GM18951 (cell line): ENCODE data around the gene ABCD3.
"Not testable (repeated sequence)": the region's sequence is repeated elsewhere in the genome, so short reads cannot be mapped to it uniquely, and the experiment has no call there.

ENCODE experiments used
- POLR2A ChIP-seq: IDR thresholded peaks from 4 replicates; pipeline ENCODE4 v1.6.1; 2011; ENCODE audit warnings: mild to moderate bottlenecking; ENCODE audit not compliant: insufficient read length, insufficient read depth; ENCODE audit errors: extremely low read depth
- in situ Hi-C: fragments of 300-500 bp; cut with MboI; formaldehyde crosslinking; loops from one replicate; pipeline ENCODE4 v1.12.0; 2022; ENCODE audit warnings: low sequenced_read_pairs, mixed read lengths, inconsistent platforms; ENCODE audit not compliant: unreplicated experiment

The ABCD3 gene

DNA sequence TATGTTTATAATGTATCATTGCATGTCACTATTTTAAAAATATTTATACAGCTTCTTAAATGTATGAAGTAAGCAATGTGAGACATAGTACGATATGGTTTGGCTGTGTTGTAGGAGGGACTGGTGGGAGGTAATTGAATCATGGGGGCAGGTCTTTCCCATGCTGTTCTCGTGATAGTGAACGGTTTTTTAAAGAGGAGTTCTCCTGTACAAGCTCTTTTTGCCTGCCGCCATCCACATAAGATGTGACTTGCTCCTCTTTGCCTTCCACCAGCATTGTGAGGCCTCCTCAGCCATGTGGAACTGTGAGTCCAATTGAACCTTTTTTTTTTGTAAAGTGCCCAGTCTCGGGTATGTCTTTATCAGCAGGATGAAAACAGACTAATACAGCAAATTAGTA, 10.3 kb downstream of the ABCD3 start:
- in situ Hi-C loops = no loop called here
- TF ChIP-seq POLR2A = no peak

DNA sequence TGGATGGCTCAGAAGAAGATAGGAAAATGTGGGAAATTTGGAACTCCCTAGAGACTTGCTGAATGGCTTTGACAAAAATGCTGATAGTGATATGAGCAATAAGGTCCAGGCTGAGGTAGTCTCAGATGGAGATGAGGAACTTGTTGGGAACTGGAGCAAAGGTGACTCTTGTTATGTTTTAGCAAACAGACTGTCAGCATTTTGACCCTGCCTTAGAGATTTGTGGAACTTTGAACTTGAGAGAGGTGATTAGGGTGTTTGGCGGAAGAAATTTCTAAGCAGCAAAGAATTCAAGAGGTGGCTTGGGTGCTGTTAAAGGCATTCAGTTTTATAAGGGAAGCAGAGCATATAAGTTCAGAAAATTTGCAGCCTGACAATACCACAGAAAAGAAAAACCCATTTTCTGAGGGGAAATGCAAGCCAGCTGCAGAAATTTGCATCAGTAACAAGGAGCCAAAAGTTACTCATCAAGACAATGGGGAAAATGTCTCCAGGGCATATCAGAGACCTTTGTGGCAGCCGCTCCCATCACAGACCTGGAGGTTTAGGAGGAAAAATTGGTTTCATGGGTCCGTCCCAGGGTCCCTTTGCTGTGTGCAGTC, 10.8 kb downstream of the ABCD3 start:
- in situ Hi-C loops = not testable (repeated sequence)

DNA sequence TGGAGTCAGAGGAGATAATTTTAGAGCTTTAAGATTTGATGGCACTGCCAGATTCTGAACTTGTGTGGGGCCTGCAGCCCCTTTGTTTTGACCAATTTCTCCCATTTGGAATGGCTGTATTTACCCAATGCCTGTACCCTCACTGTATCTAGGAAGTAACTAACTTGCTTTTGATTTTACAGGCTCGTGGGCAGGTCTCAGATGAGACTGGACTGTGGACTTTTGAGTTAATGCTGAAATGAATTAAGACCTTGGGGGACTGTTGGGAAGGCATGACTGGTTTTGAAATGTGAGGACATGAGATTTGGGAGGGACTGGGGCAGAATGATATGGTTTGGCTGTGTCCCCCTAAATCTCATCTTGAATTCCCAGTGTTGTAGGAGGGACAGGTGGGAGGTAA, 11.9 kb downstream of the ABCD3 start:
- in situ Hi-C loops = not testable (repeated sequence)

DNA sequence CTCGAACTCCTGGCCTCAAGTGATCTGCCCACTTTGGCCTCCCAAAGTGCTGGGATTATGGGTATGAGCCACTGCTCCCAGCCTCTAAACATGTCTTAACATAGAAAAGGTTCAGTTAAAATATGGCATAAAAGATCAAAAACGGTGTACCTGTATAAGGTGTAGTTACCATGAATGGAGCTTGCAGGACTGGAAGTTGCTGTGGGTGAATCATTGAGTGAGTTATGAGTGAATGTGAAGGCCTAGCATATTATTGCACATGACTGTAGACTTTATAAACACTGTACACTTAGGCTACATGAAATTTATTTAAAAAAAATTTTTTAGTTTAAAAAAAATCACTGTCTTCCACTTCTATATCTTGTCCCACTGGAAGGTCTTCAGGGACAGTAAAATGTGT, 15.7 kb downstream of the ABCD3 start:
- TF ChIP-seq POLR2A = no peak
- in situ Hi-C loops = no loop called here

DNA sequence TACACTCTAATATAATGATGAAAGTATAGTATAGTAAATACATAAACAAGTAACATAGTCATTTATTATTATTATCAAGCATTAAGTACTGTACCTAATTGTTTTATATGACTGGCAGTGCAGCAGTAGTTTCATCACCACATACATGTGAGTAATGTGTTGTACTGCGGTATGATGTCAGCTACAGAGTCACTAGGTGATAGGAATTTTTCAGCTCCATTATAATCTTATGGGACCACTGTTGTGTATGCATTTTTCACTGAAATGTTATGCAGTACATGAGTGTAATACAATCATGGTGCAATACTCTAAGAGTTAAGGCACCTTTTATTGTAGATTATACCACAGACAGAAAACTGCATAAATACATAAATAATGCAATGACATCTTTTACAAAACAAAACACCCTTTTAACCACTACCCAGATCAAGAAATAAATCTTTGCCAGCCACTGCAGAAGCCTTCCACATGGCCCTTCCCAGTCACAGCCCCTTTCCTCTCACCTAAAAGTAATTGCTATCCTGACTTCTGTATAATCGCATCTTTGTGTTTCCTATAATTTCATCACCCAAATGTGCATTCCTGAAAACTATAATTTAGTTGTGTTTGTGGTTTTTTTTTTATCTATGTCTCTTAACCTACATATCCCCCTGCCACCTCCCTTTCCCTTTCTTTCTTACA, 16.3 kb downstream of the ABCD3 start:
- in situ Hi-C loops = no loop called here

DNA sequence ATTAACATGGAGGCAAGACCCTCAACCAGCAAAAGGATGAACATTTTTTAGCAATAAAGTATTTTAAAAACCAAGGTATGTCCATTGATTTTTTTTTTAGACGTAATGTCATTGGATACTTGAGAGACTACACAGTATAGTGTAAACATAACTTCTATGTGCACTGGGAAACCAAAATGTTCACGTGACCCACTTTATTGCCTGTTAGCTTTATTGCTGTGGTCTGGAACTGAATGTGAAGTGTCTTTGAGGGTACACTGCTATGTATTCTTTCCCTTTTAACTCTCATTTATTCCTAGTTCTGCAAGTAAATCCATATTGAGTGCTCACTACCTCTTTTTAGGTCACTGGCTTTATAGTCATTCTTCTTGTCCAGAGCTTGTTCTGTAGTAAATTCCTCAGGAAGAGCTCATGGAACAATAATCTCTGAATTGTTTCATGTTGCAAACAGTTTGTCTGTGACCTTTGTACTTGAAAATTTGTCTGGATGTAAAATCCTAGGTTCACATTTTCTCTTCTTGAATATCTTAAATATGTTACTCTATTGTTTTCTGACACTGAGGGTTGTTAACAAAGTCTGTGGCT, 20.6 kb downstream of the ABCD3 start:
- in situ Hi-C loops = no loop called here
- TF ChIP-seq POLR2A = no peak

More for the DNA sequence above, 16.3 kb downstream of the ABCD3 start:
- TF ChIP-seq POLR2A = no peak

DNA sequence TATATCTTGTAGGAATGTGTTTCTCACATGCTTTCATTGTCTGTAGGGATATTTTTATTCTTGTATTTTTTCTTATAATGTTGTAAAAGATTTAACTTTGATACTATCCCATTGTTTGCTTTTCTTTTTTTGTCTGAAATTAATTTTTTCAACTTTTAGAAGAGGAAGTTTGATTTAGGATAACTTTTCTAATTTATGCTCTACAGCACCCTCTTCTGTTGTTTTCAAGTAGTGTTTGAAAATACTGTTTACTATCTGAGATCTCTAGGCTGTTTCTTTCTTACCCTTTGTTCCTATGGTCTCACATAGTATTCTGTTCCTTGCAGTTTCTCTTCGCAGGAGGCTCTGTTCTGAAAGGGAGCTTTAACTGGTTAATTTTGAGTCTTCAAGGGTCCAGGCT, 21.9 kb downstream of the ABCD3 start:
- in situ Hi-C loops = no loop called here
- TF ChIP-seq POLR2A = no peak

DNA sequence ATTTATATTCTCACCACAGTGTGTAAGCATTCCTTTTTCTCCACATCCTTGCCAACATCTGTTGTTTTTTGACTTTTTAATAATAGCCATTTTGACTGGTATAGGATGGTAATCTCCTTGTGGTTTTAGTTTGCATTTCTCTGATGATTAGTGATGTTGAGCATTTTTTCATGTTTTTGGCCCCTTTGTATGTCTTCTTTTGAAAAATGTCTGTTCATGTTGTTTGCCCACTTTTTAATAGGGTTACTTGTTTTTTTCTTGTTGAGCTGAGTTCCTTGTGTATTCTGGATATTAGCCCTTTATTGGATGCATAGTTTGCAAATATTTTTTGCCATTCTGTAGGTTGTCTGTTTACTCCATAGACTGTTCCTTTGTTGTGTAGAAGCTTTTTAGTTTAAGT, 24.9 kb downstream of the ABCD3 start:
- in situ Hi-C loops = not testable (repeated sequence)

DNA sequence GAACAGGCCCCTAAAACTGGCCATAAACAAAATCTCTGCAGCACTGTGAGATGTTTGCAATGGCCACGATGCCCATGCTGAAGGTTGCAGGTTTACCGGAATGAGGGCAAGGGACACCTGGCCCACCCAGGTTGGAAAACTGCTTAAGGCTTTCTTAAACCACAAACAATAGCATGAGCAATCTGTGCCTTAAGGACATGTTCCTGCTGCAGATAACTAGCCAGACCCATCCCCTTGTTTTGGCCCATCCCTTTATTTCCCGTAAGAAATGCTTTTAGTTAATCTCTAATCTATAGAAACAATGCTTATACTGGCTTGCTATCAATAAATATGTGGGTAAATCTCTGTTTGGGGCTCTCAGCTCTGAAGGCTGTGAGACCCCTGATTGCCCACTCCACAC, 26.6 kb downstream of the ABCD3 start:
- in situ Hi-C loops = not testable (repeated sequence)

DNA sequence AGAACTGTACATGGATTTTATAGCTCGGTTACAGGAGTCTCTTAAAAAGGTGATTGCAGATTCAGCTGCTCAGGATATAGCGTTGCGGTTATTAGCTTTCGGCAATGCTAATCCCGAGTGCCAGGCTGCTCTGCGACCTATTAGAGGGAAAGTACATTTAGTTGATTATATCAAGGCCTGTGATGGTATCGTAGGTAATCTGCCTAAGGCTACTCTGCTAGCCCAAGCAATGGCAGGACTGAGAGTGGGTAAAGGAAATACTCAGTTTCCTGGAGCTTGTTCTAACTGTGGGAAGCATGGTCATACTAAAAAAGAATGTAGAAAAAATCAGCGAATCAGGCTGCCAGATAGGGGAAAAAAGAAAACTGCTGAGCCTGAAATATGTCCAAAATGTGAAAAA, 27.5 kb downstream of the ABCD3 start:
- in situ Hi-C loops = not testable (repeated sequence)

DNA sequence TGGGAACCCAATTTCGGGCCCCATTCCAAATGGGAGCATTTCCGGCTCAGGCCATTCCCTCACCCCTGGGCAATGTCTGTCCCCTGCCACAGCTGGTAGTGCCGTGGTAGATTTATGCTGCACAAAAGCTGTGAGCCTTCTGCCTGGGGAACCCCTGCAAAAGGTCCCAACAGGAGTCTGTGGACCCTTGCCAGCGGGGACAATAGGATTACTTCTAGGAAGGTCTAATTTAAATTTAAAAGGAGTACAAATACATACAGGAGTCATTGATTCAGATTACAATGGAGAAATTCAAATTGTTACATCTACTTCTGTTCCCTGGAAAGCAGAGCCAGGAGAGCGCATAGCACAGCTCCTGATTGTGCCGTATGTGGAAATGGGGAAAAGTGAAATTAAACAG, 28.0 kb downstream of the ABCD3 start:
- in situ Hi-C loops = not testable (repeated sequence)

DNA sequence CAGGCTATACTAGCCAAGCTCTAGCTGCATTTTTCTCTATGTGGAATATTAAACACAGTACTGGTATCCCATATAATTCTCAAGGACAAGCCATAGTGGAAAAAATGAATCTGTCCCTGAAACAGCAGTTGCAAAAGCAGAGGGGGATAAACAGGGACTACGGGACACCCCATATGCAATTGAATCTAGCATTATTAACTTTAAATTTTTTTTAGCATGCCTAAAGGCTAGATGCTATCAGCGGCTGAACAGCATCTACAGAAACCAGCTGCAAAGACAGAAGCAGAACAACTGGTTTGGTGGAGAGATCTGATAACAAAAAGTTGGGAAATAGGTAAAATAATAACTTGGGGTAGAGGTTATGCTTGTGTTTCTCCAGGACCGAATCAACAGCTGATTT, 30.6 kb downstream of the ABCD3 start:
- in situ Hi-C loops = not testable (repeated sequence)

DNA sequence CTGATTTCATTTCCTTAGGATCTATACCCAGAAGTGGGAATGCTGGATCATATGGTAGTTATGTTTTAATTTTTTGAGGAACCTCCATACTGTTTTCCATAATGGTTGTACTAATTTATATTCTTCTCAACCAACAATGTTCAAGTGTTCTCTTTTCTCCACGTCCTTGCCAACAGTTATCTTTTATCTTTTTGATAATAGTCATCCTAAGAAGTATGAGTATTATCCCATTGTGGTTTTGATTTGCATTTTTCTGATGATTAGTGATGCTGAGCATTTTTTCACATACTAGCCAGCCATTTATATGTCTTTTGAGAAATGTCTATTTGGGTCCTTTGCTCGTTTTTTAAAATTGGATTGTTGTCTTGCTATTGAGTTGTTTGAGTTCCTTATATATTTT, 38.5 kb downstream of the ABCD3 start:
- in situ Hi-C loops = loop anchor here (25.0 kb wide), 1 partner anchor 394 kb away; no protein-coding TSS in a partner anchor
- no peak for TF ChIP-seq POLR2A

DNA sequence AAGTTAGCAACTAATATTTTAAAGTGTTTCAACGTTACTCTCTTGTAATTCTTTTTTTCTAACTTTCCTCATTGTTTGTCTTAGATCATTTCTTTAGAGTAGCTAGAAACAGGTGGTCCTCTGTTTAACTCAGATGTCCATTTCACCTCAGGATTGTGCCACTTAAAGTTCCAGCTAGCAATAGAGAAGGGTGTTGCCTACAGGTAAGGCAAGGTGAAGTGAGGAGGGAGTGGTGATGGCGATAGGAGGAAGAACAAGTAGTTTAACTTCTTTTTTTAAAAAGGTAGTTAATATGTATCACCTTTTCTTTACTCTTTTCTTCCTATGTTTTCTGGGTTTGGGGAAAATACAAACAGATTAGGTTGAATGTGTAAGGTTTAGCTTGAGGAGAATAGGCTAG, 44.4 kb downstream of the ABCD3 start:
- in situ Hi-C loops = loop anchor here (25.0 kb wide), 1 partner anchor 400 kb away; no protein-coding TSS in a partner anchor
- TF ChIP-seq POLR2A = no peak
